RWPE2 (cell line): ENCODE data around the gene TMEM50B.
"Not testable (repeated sequence)": the region's sequence is repeated elsewhere in the genome, so short reads cannot be mapped to it uniquely, and the experiment has no call there.

Source experiments
- ATAC-seq: fragments of 200-7000 bp; cut with Tn5 transposase; 3 replicates; pipeline ENCODE4 v1.9.1; 2021; ENCODE audit warnings: low read depth
- DNase-seq: peaks from one replicate; pipeline ENCODE4 v3.0.0-alpha.2; 2020; ENCODE audit warnings: low spot score
- H3K27ac ChIP-seq: fragments of 450-650 bp; 2 replicates; pipeline ENCODE4 v1.5.1; 2017; ENCODE audit warnings: mild to moderate bottlenecking; ENCODE audit not compliant: poor library complexity, severe bottlenecking
- H3K27me3 ChIP-seq: fragments of 250-450 bp; sonication (Bioruptor Pico); 2 replicates; pipeline ENCODE4 v1.5.1; 2021; ENCODE audit warnings: mild to moderate bottlenecking, moderate library complexity; ENCODE audit not compliant: insufficient read depth, poor library complexity, severe bottlenecking
- H3K36me3 ChIP-seq: fragments of 250-450 bp; sonication (Bioruptor Pico); 2 replicates; pipeline ENCODE4 v1.5.1; 2020; ENCODE audit warnings: low read depth, mild to moderate bottlenecking, moderate library complexity
- H3K4me1 ChIP-seq: fragments of 250-450 bp; sonication (Bioruptor Pico); 2 replicates; pipeline ENCODE4 v1.5.1; 2021; ENCODE audit warnings: mild to moderate bottlenecking, moderate library complexity; ENCODE audit not compliant: insufficient read depth, poor library complexity, severe bottlenecking
- H3K4me3 ChIP-seq: fragments of 250-450 bp; sonication (Bioruptor Pico); 2 replicates; pipeline ENCODE4 v1.5.1; 2021; ENCODE audit warnings: mild to moderate bottlenecking, moderate library complexity; ENCODE audit not compliant: severe bottlenecking
- H3K9me3 ChIP-seq: fragments of 250-450 bp; sonication (Bioruptor Pico); 2 replicates; pipeline ENCODE4 v1.5.1; 2021; ENCODE audit warnings: mild to moderate bottlenecking, moderate library complexity; ENCODE audit not compliant: severe bottlenecking
- TF ChIP-seq, protein P1 (sequence below): fragments of 450-650 bp; IDR thresholded peaks from one replicate; pipeline ENCODE4 v1.5.1; 2017; ENCODE audit warnings: mild to moderate bottlenecking, moderate library complexity; ENCODE audit not compliant: poor library complexity, severe bottlenecking

TMEM50B gene

GRCh38 chr21:33418691-33419090, 61.1 kb downstream of the TMEM50B start:
- Histone ChIP-seq H3K4me3 (no peak overlapping the region), H3K27me3 (no peaks in the 10 kb centered on the region), H3K4me1 (peaks cover 15% of the 10 kb centered on the region), H3K36me3 (peaks cover 89% of the 10 kb centered on the region), H3K27ac (no peak overlapping the region), H3K9me3 (no peaks in the 10 kb centered on the region)
- ATAC-seq: no peak
- no peak for DNase-seq
- TF ChIP-seq, protein P1, sequence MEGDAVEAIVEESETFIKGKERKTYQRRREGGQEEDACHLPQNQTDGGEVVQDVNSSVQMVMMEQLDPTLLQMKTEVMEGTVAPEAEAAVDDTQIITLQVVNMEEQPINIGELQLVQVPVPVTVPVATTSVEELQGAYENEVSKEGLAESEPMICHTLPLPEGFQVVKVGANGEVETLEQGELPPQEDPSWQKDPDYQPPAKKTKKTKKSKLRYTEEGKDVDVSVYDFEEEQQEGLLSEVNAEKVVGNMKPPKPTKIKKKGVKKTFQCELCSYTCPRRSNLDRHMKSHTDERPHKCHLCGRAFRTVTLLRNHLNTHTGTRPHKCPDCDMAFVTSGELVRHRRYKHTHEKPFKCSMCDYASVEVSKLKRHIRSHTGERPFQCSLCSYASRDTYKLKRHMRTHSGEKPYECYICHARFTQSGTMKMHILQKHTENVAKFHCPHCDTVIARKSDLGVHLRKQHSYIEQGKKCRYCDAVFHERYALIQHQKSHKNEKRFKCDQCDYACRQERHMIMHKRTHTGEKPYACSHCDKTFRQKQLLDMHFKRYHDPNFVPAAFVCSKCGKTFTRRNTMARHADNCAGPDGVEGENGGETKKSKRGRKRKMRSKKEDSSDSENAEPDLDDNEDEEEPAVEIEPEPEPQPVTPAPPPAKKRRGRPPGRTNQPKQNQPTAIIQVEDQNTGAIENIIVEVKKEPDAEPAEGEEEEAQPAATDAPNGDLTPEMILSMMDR: no peak

GRCh38 chr21:33414926-33415325, 64.8 kb downstream of the TMEM50B start:
- peaks cover 78% of the 10 kb centered on the region for H3K36me3 ChIP-seq
- H3K27ac ChIP-seq: no peak overlapping the region

GRCh38 chr21:33414068-33414467, 65.7 kb downstream of the TMEM50B start:
- Histone ChIP-seq H3K4me3 (no peak overlapping the region), H3K27ac (no peak overlapping the region), H3K27me3 (no peaks in the 10 kb centered on the region), H3K4me1 (peaks cover 20% of the 10 kb centered on the region), H3K36me3 (peaks cover 70% of the 10 kb centered on the region), H3K9me3 (no peaks in the 10 kb centered on the region)
- no peak for DNase-seq
- TF ChIP-seq, protein P1: no peak
- no peak for ATAC-seq

More at GRCh38 chr21:33414926-33415325, 64.8 kb downstream of the TMEM50B start:
- Histone ChIP-seq H3K27me3 (no peaks in the 10 kb centered on the region), H3K4me3 (no peak overlapping the region), H3K9me3 (no peaks in the 10 kb centered on the region), H3K4me1 (peaks cover 24% of the 10 kb centered on the region)
- TF ChIP-seq, protein P1: no peak
- DNase-seq (no peak), ATAC-seq (no peak)

GRCh38 chr21:33412832-33413519, 66.8 kb downstream of the TMEM50B start:
- ATAC-seq: no peak
- Histone ChIP-seq H3K4me1 (peaks cover 13% of the 10 kb centered on the region), H3K36me3 (peaks cover 68% of the 10 kb centered on the region), H3K9me3 (no peaks in the 10 kb centered on the region), H3K4me3 (no peak overlapping the region), H3K27me3 (no peaks in the 10 kb centered on the region), H3K27ac (no peak overlapping the region)
- no peak for DNase-seq
- TF ChIP-seq, protein P1: no peak

DNA sequence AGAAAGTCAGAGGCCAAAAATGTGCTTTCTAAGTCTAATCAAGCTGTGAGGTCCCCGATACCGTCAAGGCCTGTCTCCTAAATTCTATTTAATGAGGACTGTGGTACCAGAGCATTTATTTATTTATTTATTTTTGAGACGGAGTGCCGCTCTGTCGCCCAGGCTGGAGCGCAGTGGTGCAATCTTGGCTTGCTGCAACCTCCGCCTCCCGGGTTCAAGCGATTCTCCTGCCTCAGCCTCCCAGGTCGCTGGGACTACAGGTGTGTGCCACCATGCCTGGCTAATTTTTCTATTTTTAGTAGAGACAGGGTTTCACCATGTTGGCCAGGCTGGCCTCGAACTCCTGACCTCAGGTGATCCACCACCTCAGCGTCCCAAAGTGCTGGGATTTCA, 67.3 kb downstream of the TMEM50B start:
- not testable (repeated sequence) for ATAC-seq, H3K9me3 ChIP-seq, H3K4me3 ChIP-seq, H3K27me3 ChIP-seq, DNase-seq, H3K27ac ChIP-seq
- peaks cover 11% of the 10 kb centered on the region for H3K4me1 ChIP-seq
- H3K36me3 ChIP-seq: peaks cover 64% of the 10 kb centered on the region
